Activated naive CD4-positive, alpha-beta T cell treated with anti-CD3 and anti-CD28 coated beads, Interleukin-2, amount 50 U/mL, for 16 hours (primary cell): ENCODE results near the gene AFF4.

Source experiments
- DNase-seq: peaks from one replicate; pipeline ENCODE4 v3.0.0-alpha.2; 2020

AFF4 gene

DNA sequence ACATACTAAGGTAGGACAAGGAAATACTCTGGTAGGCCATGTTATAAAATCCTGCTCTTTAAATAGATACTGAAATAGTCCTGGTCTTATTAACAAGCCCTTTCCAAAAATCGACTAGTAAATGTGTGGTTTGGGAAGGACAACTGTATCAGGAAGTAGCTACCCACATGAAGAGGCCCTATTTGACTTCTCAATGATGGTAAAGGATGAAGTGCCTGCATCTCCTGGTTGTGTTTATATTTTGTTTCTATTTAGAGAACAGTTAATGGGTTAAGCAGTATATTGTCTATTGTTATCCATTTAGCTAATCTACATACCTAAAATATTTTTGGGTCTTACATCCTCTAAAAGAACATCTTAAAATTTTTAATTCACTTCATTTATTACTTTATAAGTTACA, 109.6 kb downstream of the AFF4 start:
- DNase-seq: no peak

DNA sequence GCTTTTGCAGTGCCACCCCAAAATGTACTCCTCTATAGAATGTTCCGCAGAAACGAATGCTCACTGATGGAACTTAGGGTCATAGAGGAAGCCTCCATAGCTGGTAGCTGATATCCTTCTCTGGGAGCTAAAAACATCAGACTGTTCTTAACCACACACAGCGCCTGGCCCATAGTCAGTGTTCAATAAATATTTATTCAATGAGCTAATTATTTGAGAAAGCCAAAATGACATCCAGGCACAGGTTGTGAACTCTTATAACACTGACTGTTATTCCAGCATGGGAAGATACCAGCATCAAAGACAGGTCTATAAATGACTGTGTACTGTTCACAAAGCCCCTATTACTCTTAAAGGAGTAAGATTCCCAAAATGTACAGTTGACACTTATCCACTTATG, 110.1 kb downstream of the AFF4 start:
- DNase-seq: no peak

- no peak for DNase-seq
Observed at GRCh38 chr5:132850066-132850465, 113.4 kb downstream of the AFF4 start.

- DNase-seq: no peak
Observed at GRCh38 chr5:132849347-132849746, 114.1 kb downstream of the AFF4 start.

GRCh38 chr5:132848270-132848669, 115.2 kb downstream of the AFF4 start:
- DNase-seq: no peak

GRCh38 chr5:132841305-132841704, 122.1 kb downstream of the AFF4 start:
- no peak for DNase-seq

DNA sequence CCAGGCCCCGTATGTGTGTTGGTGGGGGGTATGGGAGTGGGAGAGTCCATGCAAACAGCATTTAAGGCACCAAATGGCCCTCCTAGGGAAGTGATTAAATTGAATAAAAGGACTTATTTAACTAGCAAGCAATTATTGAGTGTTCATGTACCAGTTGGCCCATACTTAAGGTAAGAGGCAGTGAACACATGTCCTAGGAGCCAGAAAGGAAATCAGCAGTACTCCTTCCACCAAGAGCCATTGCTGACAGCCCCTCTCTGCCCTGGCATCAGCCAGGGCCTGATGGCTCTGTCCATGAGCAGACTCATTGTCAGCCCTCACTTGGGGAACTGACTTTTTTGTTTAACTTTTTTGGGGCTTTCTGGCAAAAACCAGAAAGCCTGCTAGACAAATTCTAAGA, 122.5 kb downstream of the AFF4 start:
- no peak for DNase-seq

DNA sequence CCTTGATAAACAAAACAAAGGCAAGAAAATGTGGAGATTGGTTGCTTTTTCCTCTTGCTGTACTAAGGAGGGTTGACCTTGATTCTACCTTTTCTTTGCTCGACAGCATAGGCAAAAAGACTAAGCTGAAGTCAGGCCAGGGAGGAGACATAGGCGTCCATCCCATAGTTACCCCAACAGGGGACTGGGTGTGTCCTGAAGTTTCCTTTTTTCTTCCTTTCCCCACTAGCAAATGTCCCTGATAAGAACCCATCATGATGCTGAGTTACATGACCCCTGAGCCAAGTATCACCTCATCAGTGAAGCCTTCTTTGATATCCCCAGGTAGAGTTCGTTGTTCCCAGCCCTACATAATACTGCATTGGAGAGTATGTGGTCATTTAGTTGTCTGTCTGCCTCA, 123.1 kb downstream of the AFF4 start:
- no peak for DNase-seq

- no peak for DNase-seq
Observed at GRCh38 chr5:132839426-132840301, 123.8 kb downstream of the AFF4 start.

GRCh38 chr5:132838516-132839282, 124.7 kb downstream of the AFF4 start:
- no peak for DNase-seq

- DNase-seq: no peak
Observed at GRCh38 chr5:132837868-132838267, 125.6 kb downstream of the AFF4 start.

DNA sequence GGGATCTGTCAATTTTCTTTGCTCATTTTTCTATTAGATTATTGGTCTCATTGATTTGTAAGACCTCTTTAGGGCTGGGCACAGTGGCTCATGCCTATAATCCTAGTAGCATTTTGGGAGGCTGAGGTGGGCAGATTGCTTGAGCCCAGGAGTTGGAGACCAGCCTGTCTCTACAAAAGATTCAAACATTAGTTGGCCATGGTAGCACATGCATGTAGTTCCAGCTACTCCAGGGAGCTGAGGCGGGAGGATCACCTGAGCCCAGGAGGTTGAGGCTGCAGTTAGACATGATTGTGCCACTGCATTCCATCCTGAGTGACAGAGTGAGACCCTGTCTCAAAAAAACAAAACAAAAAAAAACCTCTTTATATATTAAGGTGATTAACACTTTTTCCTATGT, 126.6 kb downstream of the AFF4 start:
- DNase-seq: no peak

DNA sequence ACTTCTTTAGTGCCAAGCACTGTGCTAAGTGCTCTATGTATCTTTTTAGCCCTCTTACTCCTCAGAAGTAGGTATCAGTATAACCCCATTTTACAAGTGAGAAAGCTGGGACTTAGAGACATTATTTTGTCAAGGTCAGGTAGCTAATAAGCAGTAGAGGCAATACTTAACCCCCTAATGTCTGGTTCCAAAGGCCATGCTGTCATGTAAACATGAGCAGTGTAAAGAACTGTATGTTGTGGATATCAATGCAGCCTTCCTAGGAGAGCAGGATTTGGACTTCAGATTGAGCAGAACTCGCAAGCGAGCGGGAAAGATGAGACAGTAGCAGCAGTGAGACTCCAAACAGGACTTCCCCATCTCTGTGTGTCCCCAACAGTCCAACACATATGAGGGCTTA, 129.4 kb downstream of the AFF4 start:
- DNase-seq: no peak

DNA sequence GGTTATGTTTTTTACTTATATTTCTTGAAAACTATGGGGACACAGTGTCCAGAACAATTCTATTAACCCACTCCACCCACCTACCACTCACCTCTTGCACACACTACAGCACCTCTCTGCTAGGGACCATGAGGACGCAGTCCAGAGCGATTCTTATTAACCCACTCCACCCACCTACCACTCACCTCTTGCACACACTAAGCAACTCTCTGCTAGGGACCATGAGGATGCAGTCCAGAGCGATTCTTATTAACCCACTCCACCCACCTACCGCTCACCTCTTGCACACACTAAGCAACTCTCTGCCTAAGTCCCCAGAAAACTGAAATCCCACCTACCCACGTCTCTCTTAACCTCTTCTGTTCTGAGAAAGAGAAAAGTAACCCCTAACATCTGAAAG, 130.8 kb downstream of the AFF4 start:
- DNase-seq: no peak

- DNase-seq: no peak
Observed at GRCh38 chr5:132831095-132831860, 132.2 kb downstream of the AFF4 start.

- peak; percentile 26 for DNase-seq
Observed at GRCh38 chr5:132830436-132831094, 132.9 kb downstream of the AFF4 start, which contains the start of gene SHROOM1. TSS of gene SHROOM1 (minus strand) at chr5:132830647. CDS start at chr5:132826140, 4,507 bp downstream.

GRCh38 chr5:132829742-132830435, 133.5 kb downstream of the AFF4 start:
- DNase-seq: peak; percentile 75

DNA sequence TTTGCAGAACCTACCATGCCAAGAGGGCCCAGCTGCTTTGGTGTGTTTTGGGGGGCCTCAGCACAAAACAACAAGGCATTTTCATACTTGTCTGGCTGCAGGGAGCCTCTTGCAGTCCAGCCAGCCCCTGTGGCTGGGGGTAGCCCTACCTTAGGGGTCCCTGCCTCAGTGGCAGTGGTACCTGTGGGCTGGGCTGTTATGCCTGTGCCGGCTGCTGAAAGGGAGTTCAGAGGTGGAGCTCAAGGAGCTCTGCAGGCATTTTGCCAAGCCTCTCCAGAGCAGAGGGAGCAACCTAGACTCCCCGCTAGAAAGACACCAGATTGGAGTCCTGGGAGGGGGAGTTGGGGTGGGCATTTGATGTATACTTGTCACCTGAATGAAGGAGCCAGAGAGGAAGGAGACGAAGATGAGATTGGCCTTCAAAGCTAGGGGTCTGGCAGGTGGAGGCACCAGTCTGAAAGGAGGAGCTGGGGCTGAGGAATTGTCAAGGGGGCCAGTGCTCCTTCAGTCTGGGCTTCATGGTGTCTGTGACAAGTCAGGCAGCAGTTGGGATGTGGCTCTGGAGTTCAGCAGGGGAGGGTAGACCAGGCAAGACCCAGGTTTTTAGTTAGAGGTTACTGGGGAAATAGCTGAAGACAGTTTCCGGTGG, 134.5 kb downstream of the AFF4 start:
- DNase-seq: no peak

- DNase-seq: no peak
Observed at GRCh38 chr5:132827943-132828673, 135.3 kb downstream of the AFF4 start.

- DNase-seq: no peak
Observed at GRCh38 chr5:132826424-132827082, 136.9 kb downstream of the AFF4 start.
